Mucosa of descending colon (tissue), 3 donors: Measurements from ENCODE around the gene PTGER3. TPM values are rescaled to one million over a fixed set of nuclear protein-coding genes. Genes with fewer than 3 reads are reported as not detected.

ENCODE experiments used
- ATAC-seq: fragments of 200-7000 bp; cut with Tn5 transposase; one replicate; pipeline ENCODE4 v1.9.1; 2020; ENCODE audit warnings: mild to moderate bottlenecking, moderate library complexity
- DNase-seq, 3 donors: peaks; one replicate each; pipeline ENCODE4 v3.0.0-alpha.2; 2020
- H3K36me3 ChIP-seq: fragments of 200-600 bp; one replicate; pipeline ENCODE4 v1.8.0; 2021; ENCODE audit warnings: low read depth, mild to moderate bottlenecking
- H3K4me1 ChIP-seq: fragments of 200-600 bp; one replicate; pipeline ENCODE4 v1.8.0; 2021; ENCODE audit warnings: low read depth, mild to moderate bottlenecking
- H3K4me3 ChIP-seq: fragments of 200-600 bp; one replicate; pipeline ENCODE4 v1.8.0; 2021; ENCODE audit warnings: mild to moderate bottlenecking
- H3K9me3 ChIP-seq: fragments of 200-600 bp; one replicate; pipeline ENCODE4 v1.8.0; 2021; ENCODE audit warnings: mild to moderate bottlenecking
- intact Hi-C, 2 donors: fragments of 100-400 bp; cut with DNase I in 1 of 2; cut with micrococcal nuclease in 1 of 2; formaldehyde crosslinking; loops; one replicate each; pipeline versions ENCODE4 v1.11.0 to v1.11.1; 2022; cut with DNase I, micrococcal nuclease
- total RNA-seq, 3 donors: library from RNA; stranded (reverse); fragmentation: NEBNext Ultra II Directional in 2 of 3; extraction: Animal tissue kit (Norgen Biotek cat#: 25700) in 2 of 3; gene quantifications; one replicate each; pipeline versions ENCODE4 v1.2.1 to v1.2.4, GENCODE V29; 2021 to 2023
- TF ChIP-seq, protein P1 (sequence below): fragments of 200-600 bp; IDR thresholded peaks from one replicate; pipeline ENCODE4 v1.8.0; 2022; ENCODE audit warnings: antibody characterized with exemption, mild to moderate bottlenecking
- donor health status: DM: no; HTN: no; CAD: no; lungs with moderate emphysema.
- donor health status: DM: no; HTN: no; CAD: no.
- donor health status: DM: no; HTN: yes; CAD: no.

The PTGER3 gene
- total RNA-seq, 3 donors from 2014 or later: 1.2 to 19.7 (median 1.3) TPM

DNA sequence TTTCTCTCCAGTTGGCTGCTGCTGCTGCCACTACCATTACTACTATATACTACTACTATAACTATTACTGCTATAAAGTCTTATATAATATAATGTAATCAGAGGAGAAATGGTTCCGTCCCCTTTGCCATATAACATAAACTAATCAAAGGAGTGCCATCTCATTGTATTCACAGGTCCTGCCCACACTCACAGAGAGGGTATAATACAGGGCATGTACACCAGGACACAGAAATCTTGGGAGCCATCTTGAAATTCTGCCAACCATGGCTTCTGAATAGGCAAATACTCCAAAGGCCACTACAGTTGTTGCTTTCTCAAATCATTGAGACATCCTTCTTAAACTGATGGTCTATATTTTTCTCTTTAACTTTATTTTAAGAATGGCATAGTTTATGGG, 40.1 kb upstream of the PTGER3 start:
- no peaks in the 10 kb centered on the region for H3K9me3 ChIP-seq
- H3K36me3 ChIP-seq: no peaks in the 10 kb centered on the region
- intact Hi-C loops: no loop called here
- no peak overlapping the region for H3K4me3 ChIP-seq
- DNase-seq: peak in 1 of 3 donors; percentile 60
- ATAC-seq: peak; percentile 61
- TF ChIP-seq, protein P1, sequence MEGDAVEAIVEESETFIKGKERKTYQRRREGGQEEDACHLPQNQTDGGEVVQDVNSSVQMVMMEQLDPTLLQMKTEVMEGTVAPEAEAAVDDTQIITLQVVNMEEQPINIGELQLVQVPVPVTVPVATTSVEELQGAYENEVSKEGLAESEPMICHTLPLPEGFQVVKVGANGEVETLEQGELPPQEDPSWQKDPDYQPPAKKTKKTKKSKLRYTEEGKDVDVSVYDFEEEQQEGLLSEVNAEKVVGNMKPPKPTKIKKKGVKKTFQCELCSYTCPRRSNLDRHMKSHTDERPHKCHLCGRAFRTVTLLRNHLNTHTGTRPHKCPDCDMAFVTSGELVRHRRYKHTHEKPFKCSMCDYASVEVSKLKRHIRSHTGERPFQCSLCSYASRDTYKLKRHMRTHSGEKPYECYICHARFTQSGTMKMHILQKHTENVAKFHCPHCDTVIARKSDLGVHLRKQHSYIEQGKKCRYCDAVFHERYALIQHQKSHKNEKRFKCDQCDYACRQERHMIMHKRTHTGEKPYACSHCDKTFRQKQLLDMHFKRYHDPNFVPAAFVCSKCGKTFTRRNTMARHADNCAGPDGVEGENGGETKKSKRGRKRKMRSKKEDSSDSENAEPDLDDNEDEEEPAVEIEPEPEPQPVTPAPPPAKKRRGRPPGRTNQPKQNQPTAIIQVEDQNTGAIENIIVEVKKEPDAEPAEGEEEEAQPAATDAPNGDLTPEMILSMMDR: no peak
- H3K4me1 ChIP-seq: peaks cover 12% of the 10 kb centered on the region

DNA sequence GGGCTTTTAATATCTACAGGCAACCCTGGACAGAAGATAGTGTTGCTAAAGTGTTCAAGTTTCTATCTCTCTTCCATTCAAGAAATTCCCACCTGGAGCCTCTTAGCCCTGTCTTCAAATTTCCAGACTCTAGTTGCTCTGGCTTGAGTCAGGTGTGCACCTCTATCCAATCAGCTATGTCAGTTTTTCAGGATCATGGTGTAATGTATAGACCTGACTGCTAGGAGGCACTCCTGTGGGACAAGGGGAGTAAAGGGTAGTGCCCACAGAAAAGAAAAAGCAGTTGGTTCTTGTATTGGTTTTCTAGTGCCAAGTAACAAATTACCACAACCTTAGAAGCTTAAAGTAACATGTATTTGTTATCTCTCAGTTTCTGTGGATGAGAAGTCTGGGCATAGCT, 39.4 kb upstream of the PTGER3 start:
- Histone ChIP-seq H3K9me3 (no peaks in the 10 kb centered on the region), H3K4me1 (peaks cover 10% of the 10 kb centered on the region), H3K36me3 (no peaks in the 10 kb centered on the region), H3K4me3 (no peak overlapping the region)
- TF ChIP-seq, protein P1: no peak
- ATAC-seq (no peak), DNase-seq (no peak)
- intact Hi-C loops: no loop called here

DNA sequence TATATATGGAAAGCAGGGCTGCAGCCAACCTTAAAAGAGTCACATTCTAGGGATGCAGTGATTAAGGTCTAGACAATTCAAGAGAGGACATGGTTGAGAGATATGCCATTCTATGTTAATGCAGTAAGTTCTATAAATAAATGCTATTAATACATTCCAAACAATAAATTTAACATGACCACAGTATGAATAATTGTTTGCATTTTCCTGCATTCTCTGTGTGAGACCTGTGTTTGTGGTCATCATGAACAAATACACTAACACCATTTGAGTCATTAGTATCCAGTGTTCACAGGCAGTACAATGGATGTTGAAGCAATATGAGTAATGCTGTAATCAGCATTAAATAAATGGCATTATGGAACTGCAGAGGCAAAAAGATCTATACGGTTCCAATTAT, 38.7 kb upstream of the PTGER3 start:
- no peak for ATAC-seq

DNA sequence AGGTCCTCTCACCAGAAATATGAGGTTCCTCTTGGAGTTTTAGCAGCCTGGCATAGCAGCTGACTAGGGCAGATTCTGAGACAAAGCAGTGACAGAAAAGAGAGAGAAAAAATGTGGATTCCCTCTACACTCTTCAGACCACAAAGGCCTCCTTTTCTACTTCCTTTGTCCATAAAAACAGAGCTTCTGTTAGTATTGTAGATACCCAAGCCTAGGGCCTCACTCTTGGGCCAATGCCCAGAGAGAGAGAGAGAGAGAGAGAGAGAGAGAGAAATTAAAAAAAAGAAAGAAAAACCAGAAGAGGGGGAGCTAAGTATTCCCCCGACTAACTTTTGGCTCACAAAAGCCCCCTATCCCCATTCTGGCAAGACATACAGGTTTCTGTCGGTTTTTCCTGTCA, 35.7 kb upstream of the PTGER3 start:
- DNase-seq (no peak), ATAC-seq (no peak)
- TF ChIP-seq, protein P1: no peak
- H3K9me3 ChIP-seq: no peaks in the 10 kb centered on the region
- peaks cover 17% of the 10 kb centered on the region for H3K4me1 ChIP-seq
- intact Hi-C loops: no loop called here
- H3K4me3 ChIP-seq: no peak overlapping the region
- H3K36me3 ChIP-seq: no peaks in the 10 kb centered on the region

More for the DNA sequence above, 38.7 kb upstream of the PTGER3 start:
- Histone ChIP-seq H3K9me3 (no peaks in the 10 kb centered on the region), H3K36me3 (no peaks in the 10 kb centered on the region), H3K4me3 (no peak overlapping the region), H3K4me1 (peaks cover 9% of the 10 kb centered on the region)
- no peak for DNase-seq
- intact Hi-C loops: no loop called here
- TF ChIP-seq, protein P1: no peak

DNA sequence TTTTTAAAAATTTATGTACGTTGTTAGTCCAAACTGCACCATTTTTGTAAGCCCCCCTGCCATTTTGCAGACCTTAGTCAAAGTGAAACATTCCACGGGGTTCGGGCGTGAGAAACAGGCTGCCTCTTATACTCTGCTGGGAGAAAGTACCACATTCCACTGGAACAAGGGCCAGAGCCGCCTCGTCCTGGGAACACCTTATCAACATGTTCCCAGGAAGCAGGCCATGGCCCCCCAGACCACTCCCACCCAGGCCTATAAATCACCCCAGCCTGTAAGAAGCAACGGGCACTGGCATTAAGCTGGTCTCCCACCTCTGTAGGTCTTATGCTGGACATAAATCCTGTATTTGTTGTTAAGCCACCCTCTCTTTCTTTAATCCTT, 34.1 kb upstream of the PTGER3 start:
- intact Hi-C loops: no loop called here
- H3K4me3 ChIP-seq: no peak overlapping the region
- TF ChIP-seq, protein P1: no peak
- peaks cover 23% of the 10 kb centered on the region for H3K4me1 ChIP-seq
- ATAC-seq (no peak), DNase-seq (peak; percentile 22 to 53 (median 43))
- H3K36me3 ChIP-seq: no peaks in the 10 kb centered on the region
- H3K9me3 ChIP-seq: no peaks in the 10 kb centered on the region
